Neural cell (in vitro differentiated cells): ENCODE measurements around the gene FARP2. TPM values are rescaled to one million over a fixed set of nuclear protein-coding genes. Genes with fewer than 3 reads are reported as not detected.

ENCODE experiments used
- H2AFZ ChIP-seq: fragments of 200-600, 300-800 bp; sonication (generic), shearing (Covaris generic); 2 replicates; pipeline ENCODE4 v1.6.0; 2014; ENCODE audit warnings: low read depth, mild to moderate bottlenecking, antibody characterized with exemption, low read length, moderate library complexity
- H3F3A ChIP-seq: fragments of 200-600 bp; shearing (Covaris generic); 2 replicates; pipeline ENCODE4 v1.6.1; 2016; ENCODE audit warnings: mild to moderate bottlenecking, moderate library complexity, mixed read lengths, antibody characterized with exemption, low read length; ENCODE audit not compliant: insufficient read depth, poor library complexity, severe bottlenecking
- H3K27ac ChIP-seq: fragments of 200-600, 300-800 bp; sonication (generic), shearing (Covaris generic); 2 replicates; pipeline ENCODE4 v1.5.1; 2014; ENCODE audit warnings: mild to moderate bottlenecking, low read length, moderate library complexity
- H3K27me3 ChIP-seq: fragments of 300-800, 200-600 bp; sonication (generic), shearing (Covaris generic); 2 replicates; pipeline ENCODE4 v1.6.0; 2014; ENCODE audit warnings: mild to moderate bottlenecking, low read depth, low read length, moderate library complexity; ENCODE audit not compliant: insufficient read depth
- H3K36me3 ChIP-seq: fragments of 300-800, 200-600 bp; sonication (generic), shearing (Covaris generic); 2 replicates; pipeline ENCODE4 v1.5.1; 2014; ENCODE audit warnings: mild to moderate bottlenecking, antibody characterized with exemption, low read length, moderate library complexity; ENCODE audit not compliant: insufficient read depth
- H3K4me2 ChIP-seq: fragments of 300-800, 200-600 bp; sonication (generic), shearing (Covaris generic); 2 replicates; pipeline ENCODE4 v1.6.0; 2014; ENCODE audit warnings: mild to moderate bottlenecking, low read length
- H3K4me3 ChIP-seq: fragments of 300-800, 200-600 bp; sonication (generic), shearing (Covaris generic); 2 replicates; pipeline ENCODE4 v1.5.1; 2014; ENCODE audit warnings: mild to moderate bottlenecking, low read length, moderate library complexity
- H3K79me2 ChIP-seq: fragments of 200-600 bp; shearing (Covaris generic); replicated peaks from 2 replicates; pipeline ENCODE4 v1.6.0; 2014; ENCODE audit warnings: mild to moderate bottlenecking, low read length, moderate library complexity; ENCODE audit not compliant: insufficient read depth
- H3K9ac ChIP-seq: fragments of 300-800, 200-600 bp; sonication (generic), shearing (Covaris generic); 2 replicates; pipeline ENCODE4 v1.6.1; 2016; ENCODE audit warnings: mild to moderate bottlenecking, low read length, mixed read lengths
- H3K9me2 ChIP-seq: fragments of 200-600 bp; shearing (Covaris generic); 2 replicates; pipeline ENCODE4 v1.6.1; 2016; ENCODE audit warnings: mild to moderate bottlenecking, low read length, mixed read lengths; ENCODE audit not compliant: insufficient read depth
- H3K9me3 ChIP-seq: fragments of 200-600, 300-800 bp; sonication (generic), shearing (Covaris generic); 2 replicates; pipeline ENCODE4 v1.6.1; 2016; ENCODE audit warnings: mild to moderate bottlenecking, mixed run types, low read length, moderate library complexity, mixed read lengths
- H4K20me1 ChIP-seq: fragments of 200-600 bp; shearing (Covaris generic); 2 replicates; pipeline ENCODE4 v1.6.1; 2016; ENCODE audit warnings: mild to moderate bottlenecking, mixed run types; ENCODE audit not compliant: insufficient read depth
- CTCF ChIP-seq: fragments of 450-650 bp; IDR thresholded peaks from 2 replicates; pipeline ENCODE4 v1.5.1; 2014; ENCODE audit warnings: antibody characterized with exemption, mild to moderate bottlenecking, moderate library complexity; ENCODE audit not compliant: poor library complexity, severe bottlenecking
- EP300 ChIP-seq: fragments of 450-650 bp; conservative IDR thresholded peaks from 2 replicates; pipeline ENCODE4 v1.6.1; 2014; ENCODE audit warnings: antibody characterized with exemption, mild to moderate bottlenecking, moderate library complexity; ENCODE audit not compliant: poor library complexity, severe bottlenecking
- EZH2 ChIP-seq: fragments of 200-600, 300-800 bp; shearing (Covaris generic), sonication (generic); IDR thresholded peaks from 2 replicates; pipeline ENCODE4 v1.6.1; 2014; ENCODE audit warnings: antibody characterized with exemption, low read length, borderline replicate concordance, mild to moderate bottlenecking; ENCODE audit not compliant: insufficient read depth, poor library complexity, severe bottlenecking
- MXI1 ChIP-seq: fragments of 450-650 bp; conservative IDR thresholded peaks from 2 replicates; pipeline ENCODE4 v1.6.1; 2014; ENCODE audit warnings: antibody characterized with exemption, mild to moderate bottlenecking; ENCODE audit not compliant: poor library complexity, severe bottlenecking
- POLR2AphosphoS5 ChIP-seq: IDR thresholded peaks from 2 replicates; pipeline ENCODE4 v1.6.1; 2012
- RAD21 ChIP-seq: fragments of 450-650 bp; conservative IDR thresholded peaks from 2 replicates; pipeline ENCODE4 v1.6.1; 2014; ENCODE audit warnings: antibody characterized with exemption, mild to moderate bottlenecking, moderate library complexity
- SMC3 ChIP-seq: fragments of 450-650 bp; conservative IDR thresholded peaks from 2 replicates; pipeline ENCODE4 v1.6.1; 2014; ENCODE audit warnings: antibody characterized with exemption, mild to moderate bottlenecking, moderate library complexity; ENCODE audit not compliant: poor library complexity
- TAF1 ChIP-seq: IDR thresholded peaks from 2 replicates; pipeline ENCODE4 v1.6.1; 2012; ENCODE audit warnings: low read depth
- polyA plus RNA-seq: library from polyadenylated mRNA; depleted of rRNA; stranded (reverse); fragments of >200 nt; gene quantifications from 2 replicates; pipeline ENCODE4 v1.2.3, GENCODE V29; 2014
- TF ChIP-seq, protein P1 (sequence below): IDR thresholded peaks from 2 replicates; pipeline ENCODE4 v1.6.1; 2012; ENCODE audit warnings: borderline replicate concordance

FARP2 gene
- polyA plus RNA-seq, 1 donor from 2014 or later: 13.3 TPM

DNA sequence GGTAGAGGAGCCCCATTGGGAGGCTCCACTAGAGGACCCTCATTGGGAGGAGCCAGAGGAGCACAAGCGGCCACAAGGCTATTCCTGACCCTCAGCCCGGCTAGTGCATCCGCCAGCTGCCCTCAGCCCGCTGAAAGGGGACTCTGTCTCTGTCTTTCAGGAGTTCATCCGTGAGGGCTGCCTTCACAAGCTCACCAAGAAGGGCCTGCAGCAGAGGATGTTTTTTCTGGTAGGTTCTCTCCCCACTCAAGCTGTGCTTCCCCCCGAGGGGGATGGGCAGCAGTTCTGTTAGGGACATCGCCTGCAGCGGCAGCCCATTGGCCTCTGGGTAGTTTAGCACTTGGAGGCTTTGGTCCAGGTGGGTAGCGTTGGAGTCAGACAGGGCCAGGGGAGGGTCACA is 127.2 kb downstream of the FARP2 start:
- Histone ChIP-seq H3K4me3 (no peak overlapping the region), H3K9me2 (no peaks in the 10 kb centered on the region), H3K36me3 (no peaks in the 10 kb centered on the region), H2AFZ (no peak overlapping the region), H3K27ac (no peak overlapping the region), H3F3A (no peaks in the 10 kb centered on the region), H3K9ac (no peak overlapping the region), H3K79me2 (no peaks in the 10 kb centered on the region), H3K4me2 (no peak overlapping the region), H4K20me1 (no peaks in the 10 kb centered on the region), H3K27me3 (no peaks in the 10 kb centered on the region), H3K9me3 (no peaks in the 10 kb centered on the region)
- TF ChIP-seq MXI1: no peak
- no peak for TF ChIP-seq CTCF
- no peak for TF ChIP-seq RAD21
- no peak for TF ChIP-seq EZH2
- no peak for TF ChIP-seq POLR2AphosphoS5
- TF ChIP-seq EP300: no peak
- TF ChIP-seq SMC3: no peak
- no peak for TF ChIP-seq TAF1
- TF ChIP-seq, protein P1, sequence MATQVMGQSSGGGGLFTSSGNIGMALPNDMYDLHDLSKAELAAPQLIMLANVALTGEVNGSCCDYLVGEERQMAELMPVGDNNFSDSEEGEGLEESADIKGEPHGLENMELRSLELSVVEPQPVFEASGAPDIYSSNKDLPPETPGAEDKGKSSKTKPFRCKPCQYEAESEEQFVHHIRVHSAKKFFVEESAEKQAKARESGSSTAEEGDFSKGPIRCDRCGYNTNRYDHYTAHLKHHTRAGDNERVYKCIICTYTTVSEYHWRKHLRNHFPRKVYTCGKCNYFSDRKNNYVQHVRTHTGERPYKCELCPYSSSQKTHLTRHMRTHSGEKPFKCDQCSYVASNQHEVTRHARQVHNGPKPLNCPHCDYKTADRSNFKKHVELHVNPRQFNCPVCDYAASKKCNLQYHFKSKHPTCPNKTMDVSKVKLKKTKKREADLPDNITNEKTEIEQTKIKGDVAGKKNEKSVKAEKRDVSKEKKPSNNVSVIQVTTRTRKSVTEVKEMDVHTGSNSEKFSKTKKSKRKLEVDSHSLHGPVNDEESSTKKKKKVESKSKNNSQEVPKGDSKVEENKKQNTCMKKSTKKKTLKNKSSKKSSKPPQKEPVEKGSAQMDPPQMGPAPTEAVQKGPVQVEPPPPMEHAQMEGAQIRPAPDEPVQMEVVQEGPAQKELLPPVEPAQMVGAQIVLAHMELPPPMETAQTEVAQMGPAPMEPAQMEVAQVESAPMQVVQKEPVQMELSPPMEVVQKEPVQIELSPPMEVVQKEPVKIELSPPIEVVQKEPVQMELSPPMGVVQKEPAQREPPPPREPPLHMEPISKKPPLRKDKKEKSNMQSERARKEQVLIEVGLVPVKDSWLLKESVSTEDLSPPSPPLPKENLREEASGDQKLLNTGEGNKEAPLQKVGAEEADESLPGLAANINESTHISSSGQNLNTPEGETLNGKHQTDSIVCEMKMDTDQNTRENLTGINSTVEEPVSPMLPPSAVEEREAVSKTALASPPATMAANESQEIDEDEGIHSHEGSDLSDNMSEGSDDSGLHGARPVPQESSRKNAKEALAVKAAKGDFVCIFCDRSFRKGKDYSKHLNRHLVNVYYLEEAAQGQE: no peak

DNA sequence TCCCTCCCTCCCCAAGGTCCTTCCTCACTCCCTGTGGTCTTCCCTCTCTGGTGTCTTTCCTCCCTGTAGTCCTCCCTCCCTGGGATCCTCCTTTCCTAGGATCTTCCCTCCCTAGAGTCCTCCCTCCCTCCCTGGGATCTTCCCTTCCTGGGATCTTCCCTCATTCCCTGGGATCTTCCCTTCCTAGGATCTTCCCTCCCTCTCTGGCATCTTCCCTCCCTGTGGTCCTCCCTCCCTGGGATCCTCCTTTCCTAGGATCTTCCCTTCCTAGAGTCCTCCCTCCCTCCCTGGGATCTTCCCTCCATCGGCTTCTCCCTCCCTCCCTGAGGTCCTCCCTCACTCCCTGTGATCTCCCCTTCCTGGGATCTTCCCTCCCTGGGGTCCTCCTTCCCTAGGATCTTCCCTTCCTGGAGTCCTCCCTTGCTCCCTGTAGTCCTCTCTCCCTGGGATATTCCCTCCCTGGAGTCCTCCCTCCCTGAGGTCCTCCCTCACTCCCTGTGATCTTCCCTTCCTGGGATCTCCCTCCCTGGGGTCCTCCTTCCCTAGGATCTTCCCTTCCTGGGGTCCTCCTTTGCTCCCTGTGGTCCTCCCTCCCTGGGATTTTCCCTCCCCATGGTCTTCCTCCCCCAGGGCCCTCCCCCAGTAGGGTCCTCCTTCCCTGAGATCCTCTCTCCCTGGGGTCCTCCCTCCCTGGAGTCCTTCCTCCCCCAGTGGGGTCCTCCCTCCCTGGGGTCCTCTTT is 129.3 kb downstream of the FARP2 start:
- H3K36me3 ChIP-seq: no peaks in the 10 kb centered on the region
- TF ChIP-seq CTCF (no peak), EP300 (no peak), POLR2AphosphoS5 (no peak), MXI1 (no peak), TAF1 (no peak), SMC3 (no peak), RAD21 (no peak), EZH2 (no peak)
- TF ChIP-seq, protein P1: no peak
- H3K9me3 ChIP-seq: no peaks in the 10 kb centered on the region

More for the DNA sequence above, 129.3 kb downstream of the FARP2 start:
- H3K4me3 ChIP-seq: no peak overlapping the region
- H3F3A ChIP-seq: no peaks in the 10 kb centered on the region
- no peak overlapping the region for H3K27ac ChIP-seq
- H3K27me3 ChIP-seq: no peaks in the 10 kb centered on the region
- no peaks in the 10 kb centered on the region for H4K20me1 ChIP-seq
- H3K9me2 ChIP-seq: no peaks in the 10 kb centered on the region
- no peak overlapping the region for H2AFZ ChIP-seq
- no peak overlapping the region for H3K4me2 ChIP-seq
- no peaks in the 10 kb centered on the region for H3K79me2 ChIP-seq
- H3K9ac ChIP-seq: no peak overlapping the region
